CD14-positive monocyte (primary cell): ENCODE data around the gene RNF43. TPM values are rescaled to one million over a fixed set of nuclear protein-coding genes. Genes with fewer than 3 reads are reported as not detected.

Experiments used
- DNase-seq, 3 donors: peaks; one replicate each; pipeline ENCODE4 v3.0.0-alpha.2; 2011 to 2022
- H2AFZ ChIP-seq: 2 replicates; pipeline ENCODE4 v1.6.0; 2012; ENCODE audit warnings: mild to moderate bottlenecking, low read depth, low read length, inconsistent platforms; ENCODE audit not compliant: insufficient read depth, poor library complexity, severe bottlenecking
- H3K27ac ChIP-seq, 2 donors: 1 replicate in 1 of 2; 2 replicates in 1 of 2; pipeline ENCODE4 v1.5.1; 2012 to 2013; ENCODE audit warnings: low read length in 2 of 2, control low read depth in 1 of 2, inconsistent platforms in 1 of 2, low read depth in 1 of 2, mild to moderate bottlenecking in 1 of 2
- H3K27me3 ChIP-seq, 2 donors: one replicate each; pipeline versions ENCODE4 v1.6.0 to v1.6.1; 2011 to 2013; ENCODE audit warnings: low read length in 2 of 2; ENCODE audit not compliant: control insufficient read depth in 2 of 2, insufficient read depth in 2 of 2
- H3K36me3 ChIP-seq, 2 donors: replicated peaks in 1 of 2; 1 replicate in 1 of 2; 2 replicates in 1 of 2; pipeline versions ENCODE4 v1.5.1 to v1.6.1; 2012 to 2013; ENCODE audit warnings: low read length in 2 of 2, control low read depth in 1 of 2, inconsistent platforms in 1 of 2, mild to moderate bottlenecking in 1 of 2; ENCODE audit not compliant: insufficient read depth in 2 of 2, control insufficient read depth in 1 of 2
- H3K4me1 ChIP-seq, 2 donors: 1 replicate in 1 of 2; 2 replicates in 1 of 2; pipeline versions ENCODE4 v1.5.1 to v1.6.1; 2012 to 2013; ENCODE audit warnings: low read length in 2 of 2, control low read depth in 1 of 2, inconsistent platforms in 1 of 2, mild to moderate bottlenecking in 1 of 2, moderate library complexity in 1 of 2; ENCODE audit not compliant: insufficient read depth in 2 of 2, control insufficient read depth in 1 of 2
- H3K4me2 ChIP-seq: replicated peaks from 2 replicates; pipeline ENCODE3; 2012; ENCODE audit warnings: low read length, moderate library complexity, mild to moderate bottlenecking; ENCODE audit not compliant: poor library complexity, severe bottlenecking; ENCODE audit errors: extremely low read depth
- H3K4me3 ChIP-seq, 3 experiments: fragments of 200-600 bp in 1 of 3; sonication (generic) in 1 of 3; replicated peaks in 1 of 3; 1 replicate in 2 of 3; 2 replicates in 1 of 3; pipeline ENCODE4 v1.5.1; 2011 to 2013; ENCODE audit warnings: low read length in 3 of 3, mild to moderate bottlenecking in 3 of 3, control low read depth in 2 of 3, low read depth in 2 of 3, inconsistent platforms in 1 of 3, moderate library complexity in 1 of 3
- H3K79me2 ChIP-seq: 2 replicates; pipeline ENCODE4 v1.6.0; 2012; ENCODE audit warnings: mild to moderate bottlenecking, control low read depth, inconsistent platforms, low read length, moderate library complexity; ENCODE audit not compliant: insufficient read depth
- H3K9ac ChIP-seq: 2 replicates; pipeline ENCODE4 v1.6.0; 2017; ENCODE audit warnings: low read length, mild to moderate bottlenecking; ENCODE audit not compliant: insufficient read depth, poor library complexity, severe bottlenecking
- H3K9me3 ChIP-seq, 2 donors: replicated peaks in 1 of 2; 1 replicate in 1 of 2; 2 replicates in 1 of 2; pipeline versions ENCODE4 v1.5.1 to v1.6.1; 2012 to 2013; ENCODE audit warnings: low read length in 2 of 2, control low read depth in 1 of 2; ENCODE audit not compliant: control insufficient read depth in 1 of 2, insufficient read depth in 1 of 2
- H4K20me1 ChIP-seq: 2 replicates; pipeline ENCODE4 v1.6.0; 2012; ENCODE audit warnings: mild to moderate bottlenecking, low read length, control low read depth, moderate library complexity; ENCODE audit not compliant: insufficient read depth
- H3K27ac Mint-ChIP-seq, 7 donors: one replicate each; pipeline ENCODE4 v1.8.0; 2020; ENCODE audit warnings: mild to moderate bottlenecking in 7 of 7, mixed read lengths in 7 of 7, moderate library complexity in 6 of 7, inconsistent platforms in 2 of 7
- H3K27me3 Mint-ChIP-seq, 3 donors: one replicate each; pipeline ENCODE4 v1.8.0; 2021 to 2022; ENCODE audit warnings: low read depth in 3 of 3, mild to moderate bottlenecking in 3 of 3, mixed read lengths in 3 of 3, moderate library complexity in 3 of 3, inconsistent platforms in 1 of 3
- H3K36me3 Mint-ChIP-seq, 2 donors: one replicate each; pipeline ENCODE4 v1.8.0; 2020; ENCODE audit warnings: mixed read lengths in 2 of 2, inconsistent platforms in 1 of 2, mild to moderate bottlenecking in 1 of 2
- H3K4me1 Mint-ChIP-seq: one replicate; pipeline ENCODE4 v1.8.0; 2020; ENCODE audit warnings: mild to moderate bottlenecking, mixed read lengths
- H3K4me3 Mint-ChIP-seq, 2 donors: one replicate each; pipeline ENCODE4 v1.8.0; 2020; ENCODE audit warnings: mild to moderate bottlenecking in 2 of 2, mixed read lengths in 2 of 2, moderate library complexity in 1 of 2
- H3K9me3 Mint-ChIP-seq, 7 donors: one replicate each; pipeline ENCODE4 v1.8.0; 2020 to 2022; ENCODE audit warnings: mixed read lengths in 7 of 7, mild to moderate bottlenecking in 6 of 7, moderate library complexity in 6 of 7, inconsistent platforms in 2 of 7
- WGBS: methylation state at CpG from one replicate; pipeline ENCODE4 v1.1.5; 2013; ENCODE audit warnings: missing lambda C conversion rate; ENCODE audit not compliant: insufficient coverage; 5-methylcytosine and 5-hydroxymethylcytosine counted together
- intact Hi-C, 2 donors: fragments of 100-400 bp; cut with micrococcal nuclease; formaldehyde crosslinking; loops; one replicate each; pipeline versions ENCODE4 v1.15.0 to v1.15.1; 2023
- polyA plus RNA-seq, 3 donors: library from polyadenylated mRNA; depleted of rRNA in 1 of 3; unstranded in 2 of 3; stranded (reverse) in 1 of 3; fragments of 300-500 nt in 2 of 3; fragments of >200 nt in 1 of 3; fragmentation: Illumina TruSeq in 2 of 3; gene quantifications; 1 replicate in 2 of 3; 2 replicates in 1 of 3; pipeline ENCODE4 v1.2.3, GENCODE V29; 2012 to 2021
- TF ChIP-seq, protein P1 (sequence below): fragments of 200-600 bp; IDR thresholded peaks from one replicate; pipeline ENCODE4 v1.8.0; 2022; ENCODE audit warnings: antibody characterized with exemption, mild to moderate bottlenecking

RNF43 gene
- polyA plus RNA-seq, 3 donors: 0.01 to 0.11 TPM; not detected in 1

DNA sequence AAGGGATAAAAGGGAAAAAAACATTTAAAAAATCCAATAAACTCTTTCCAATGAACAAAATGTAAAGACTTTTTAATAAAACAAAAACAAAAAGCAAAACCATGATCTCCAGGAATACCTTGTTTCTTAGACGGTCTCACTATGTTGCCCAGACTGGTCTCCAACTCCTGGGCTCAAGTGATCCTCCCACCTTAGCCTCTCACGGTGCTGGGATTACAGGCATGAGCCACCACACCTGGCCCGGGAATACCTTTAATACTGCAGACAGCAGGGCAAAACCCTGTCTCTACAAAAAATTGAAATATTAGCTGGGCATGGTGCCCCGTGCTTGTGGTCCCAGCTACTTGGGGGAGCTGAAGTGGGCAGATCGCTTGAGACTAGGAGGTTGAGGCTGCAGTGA lies 7.9 kb downstream of the RNF43 start:
- Histone ChIP-seq H3K27ac (no peak overlapping the region), H3K27me3 (no peaks in the 10 kb centered on the region), H3K36me3 (no peaks in the 10 kb centered on the region), H3K79me2 (no peaks in the 10 kb centered on the region), H3K9ac (no peak overlapping the region), H3K9me3 (no peaks in the 10 kb centered on the region), H3K4me2 (no peak overlapping the region), H2AFZ (no peak overlapping the region), H4K20me1 (no peaks in the 10 kb centered on the region), H3K4me3 (no peak overlapping the region), H3K4me1 (no peaks in the 10 kb centered on the region)
- H3K36me3 Mint-ChIP-seq: no peaks in the 10 kb centered on the region
- no peak for DNase-seq
- intact Hi-C loops: no loop called here
- no peak overlapping the region for H3K27ac Mint-ChIP-seq
- no peaks in the 10 kb centered on the region for H3K9me3 Mint-ChIP-seq
- TF ChIP-seq, protein P1, sequence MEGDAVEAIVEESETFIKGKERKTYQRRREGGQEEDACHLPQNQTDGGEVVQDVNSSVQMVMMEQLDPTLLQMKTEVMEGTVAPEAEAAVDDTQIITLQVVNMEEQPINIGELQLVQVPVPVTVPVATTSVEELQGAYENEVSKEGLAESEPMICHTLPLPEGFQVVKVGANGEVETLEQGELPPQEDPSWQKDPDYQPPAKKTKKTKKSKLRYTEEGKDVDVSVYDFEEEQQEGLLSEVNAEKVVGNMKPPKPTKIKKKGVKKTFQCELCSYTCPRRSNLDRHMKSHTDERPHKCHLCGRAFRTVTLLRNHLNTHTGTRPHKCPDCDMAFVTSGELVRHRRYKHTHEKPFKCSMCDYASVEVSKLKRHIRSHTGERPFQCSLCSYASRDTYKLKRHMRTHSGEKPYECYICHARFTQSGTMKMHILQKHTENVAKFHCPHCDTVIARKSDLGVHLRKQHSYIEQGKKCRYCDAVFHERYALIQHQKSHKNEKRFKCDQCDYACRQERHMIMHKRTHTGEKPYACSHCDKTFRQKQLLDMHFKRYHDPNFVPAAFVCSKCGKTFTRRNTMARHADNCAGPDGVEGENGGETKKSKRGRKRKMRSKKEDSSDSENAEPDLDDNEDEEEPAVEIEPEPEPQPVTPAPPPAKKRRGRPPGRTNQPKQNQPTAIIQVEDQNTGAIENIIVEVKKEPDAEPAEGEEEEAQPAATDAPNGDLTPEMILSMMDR: no peak
- H3K4me3 Mint-ChIP-seq: no peak overlapping the region
- peaks cover 2 to 11% (median 5%) of the 10 kb centered on the region in 3 donors for H3K27me3 Mint-ChIP-seq
- H3K4me1 Mint-ChIP-seq: no peaks in the 10 kb centered on the region
- 92% methylated on average over 1 of the region's 5 CpGs for WGBS

DNA sequence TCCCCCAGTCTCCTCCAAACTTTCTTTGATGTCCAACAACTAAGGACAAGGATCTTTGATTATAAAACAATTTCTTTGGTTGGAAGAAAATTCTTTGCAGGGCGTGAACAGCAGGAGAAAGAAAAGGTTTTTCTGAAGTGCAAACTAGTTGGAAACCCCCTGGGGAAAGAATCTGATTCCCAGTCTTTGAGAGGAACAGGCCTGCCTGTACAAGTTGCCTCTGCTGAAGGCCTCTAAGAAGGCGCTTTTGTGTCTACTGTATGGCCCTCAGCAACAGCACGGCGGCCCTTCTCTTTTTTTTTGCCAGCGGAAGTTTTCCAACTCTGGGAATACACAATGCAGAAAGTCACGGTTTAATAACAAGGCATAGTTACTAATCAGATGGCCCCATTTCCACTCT lies 14.0 kb downstream of the RNF43 start:
- H3K4me3 ChIP-seq: no peak overlapping the region
- H3K79me2 ChIP-seq: no peaks in the 10 kb centered on the region
- no peaks in the 10 kb centered on the region for H3K4me1 ChIP-seq
- TF ChIP-seq, protein P1: no peak
- no peak overlapping the region for H3K9ac ChIP-seq
- H3K36me3 ChIP-seq: no peaks in the 10 kb centered on the region
- Mint-ChIP-seq H3K9me3 (no peaks in the 10 kb centered on the region), H3K4me1 (no peaks in the 10 kb centered on the region), H3K27ac (no peak overlapping the region), H3K36me3 (no peaks in the 10 kb centered on the region), H3K27me3 (peaks cover 2 to 25% (median 8%) of the 10 kb centered on the region in 3 donors), H3K4me3 (no peak overlapping the region)
- H3K4me2 ChIP-seq: no peak overlapping the region
- intact Hi-C loops: no loop called here
- no peak for DNase-seq
- H3K27me3 ChIP-seq: peaks cover 0 to 6% of the 10 kb centered on the region in 2 donors
- H3K27ac ChIP-seq: no peak overlapping the region
- no peaks in the 10 kb centered on the region for H3K9me3 ChIP-seq
- H2AFZ ChIP-seq: no peak overlapping the region
- H4K20me1 ChIP-seq: no peaks in the 10 kb centered on the region
- WGBS: 100% methylated on average over 3 of the region's 6 CpGs
